HG03066 (cell line): ENCODE results near the gene TRIOBP.
"Not testable (repeated sequence)": the region's sequence is repeated elsewhere in the genome, so short reads cannot be mapped to it uniquely, and the experiment has no call there.

Experiments
- ATAC-seq: cut with Tn5 transposase; IDR thresholded peaks from one replicate; pipeline ENCODE4 v1.9.1; 2021; ENCODE audit warnings: low read depth; ENCODE audit not compliant: unreplicated experiment

The TRIOBP gene, protein sequence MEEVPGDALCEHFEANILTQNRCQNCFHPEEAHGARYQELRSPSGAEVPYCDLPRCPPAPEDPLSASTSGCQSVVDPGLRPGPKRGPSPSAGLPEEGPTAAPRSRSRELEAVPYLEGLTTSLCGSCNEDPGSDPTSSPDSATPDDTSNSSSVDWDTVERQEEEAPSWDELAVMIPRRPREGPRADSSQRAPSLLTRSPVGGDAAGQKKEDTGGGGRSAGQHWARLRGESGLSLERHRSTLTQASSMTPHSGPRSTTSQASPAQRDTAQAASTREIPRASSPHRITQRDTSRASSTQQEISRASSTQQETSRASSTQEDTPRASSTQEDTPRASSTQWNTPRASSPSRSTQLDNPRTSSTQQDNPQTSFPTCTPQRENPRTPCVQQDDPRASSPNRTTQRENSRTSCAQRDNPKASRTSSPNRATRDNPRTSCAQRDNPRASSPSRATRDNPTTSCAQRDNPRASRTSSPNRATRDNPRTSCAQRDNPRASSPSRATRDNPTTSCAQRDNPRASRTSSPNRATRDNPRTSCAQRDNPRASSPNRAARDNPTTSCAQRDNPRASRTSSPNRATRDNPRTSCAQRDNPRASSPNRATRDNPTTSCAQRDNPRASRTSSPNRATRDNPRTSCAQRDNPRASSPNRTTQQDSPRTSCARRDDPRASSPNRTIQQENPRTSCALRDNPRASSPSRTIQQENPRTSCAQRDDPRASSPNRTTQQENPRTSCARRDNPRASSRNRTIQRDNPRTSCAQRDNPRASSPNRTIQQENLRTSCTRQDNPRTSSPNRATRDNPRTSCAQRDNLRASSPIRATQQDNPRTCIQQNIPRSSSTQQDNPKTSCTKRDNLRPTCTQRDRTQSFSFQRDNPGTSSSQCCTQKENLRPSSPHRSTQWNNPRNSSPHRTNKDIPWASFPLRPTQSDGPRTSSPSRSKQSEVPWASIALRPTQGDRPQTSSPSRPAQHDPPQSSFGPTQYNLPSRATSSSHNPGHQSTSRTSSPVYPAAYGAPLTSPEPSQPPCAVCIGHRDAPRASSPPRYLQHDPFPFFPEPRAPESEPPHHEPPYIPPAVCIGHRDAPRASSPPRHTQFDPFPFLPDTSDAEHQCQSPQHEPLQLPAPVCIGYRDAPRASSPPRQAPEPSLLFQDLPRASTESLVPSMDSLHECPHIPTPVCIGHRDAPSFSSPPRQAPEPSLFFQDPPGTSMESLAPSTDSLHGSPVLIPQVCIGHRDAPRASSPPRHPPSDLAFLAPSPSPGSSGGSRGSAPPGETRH (N-terminal part only)

GRCh38 chr22:37696657-37697537, at the start of gene TRIOBP:
TRIOBP (plus strand) TSS chr22:37697048; CDS start chr22:37701366, 4,318 bp downstream.
- no peak for ATAC-seq

GRCh38 chr22:37647317-37647716, 49.5 kb upstream of the TRIOBP start:
- ATAC-seq = no peak

GRCh38 chr22:37647928-37648327, 48.9 kb upstream of the TRIOBP start:
- no peak for ATAC-seq

- ATAC-seq = no peak
These were observed 46.2 kb upstream of the TRIOBP start for GRCh38 chr22:37650463-37651136.

DNA sequence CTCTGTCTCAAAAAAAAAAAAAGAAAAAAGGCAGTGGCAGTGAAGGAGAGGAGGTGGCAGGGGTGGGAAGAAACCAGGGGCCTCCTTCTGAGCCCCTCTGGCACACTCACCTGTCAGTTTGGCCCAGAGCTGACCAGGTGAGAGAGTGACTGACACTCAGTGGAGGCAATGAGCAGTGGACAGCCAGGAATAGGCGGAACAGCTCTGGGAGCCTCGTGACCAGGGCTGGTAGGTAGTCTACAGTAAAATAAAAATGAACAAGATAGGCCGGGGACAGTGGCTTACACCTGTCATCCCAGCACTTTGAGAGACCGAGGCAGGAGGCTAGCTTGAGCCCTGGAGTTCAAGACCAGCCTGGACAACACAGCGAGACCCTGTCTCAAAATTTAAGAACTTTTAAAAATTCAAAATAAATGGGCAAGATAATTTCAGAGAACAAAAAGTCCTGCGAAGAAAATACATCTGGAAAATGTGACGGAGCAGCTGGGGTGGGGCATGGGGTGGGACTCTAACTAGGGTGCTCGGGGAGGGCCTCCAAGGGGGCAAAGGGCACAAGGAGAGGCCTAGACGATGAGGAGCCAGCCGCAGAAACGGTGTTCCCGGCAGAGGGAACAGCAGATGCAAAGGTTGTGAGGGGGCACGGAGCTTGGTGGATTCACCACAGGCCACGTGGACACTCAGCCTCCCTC, 42.1 kb upstream of the TRIOBP start:
- ATAC-seq = no peak

- no peak for ATAC-seq
These were observed 41.6 kb upstream of the TRIOBP start for GRCh38 chr22:37655252-37655563.

DNA sequence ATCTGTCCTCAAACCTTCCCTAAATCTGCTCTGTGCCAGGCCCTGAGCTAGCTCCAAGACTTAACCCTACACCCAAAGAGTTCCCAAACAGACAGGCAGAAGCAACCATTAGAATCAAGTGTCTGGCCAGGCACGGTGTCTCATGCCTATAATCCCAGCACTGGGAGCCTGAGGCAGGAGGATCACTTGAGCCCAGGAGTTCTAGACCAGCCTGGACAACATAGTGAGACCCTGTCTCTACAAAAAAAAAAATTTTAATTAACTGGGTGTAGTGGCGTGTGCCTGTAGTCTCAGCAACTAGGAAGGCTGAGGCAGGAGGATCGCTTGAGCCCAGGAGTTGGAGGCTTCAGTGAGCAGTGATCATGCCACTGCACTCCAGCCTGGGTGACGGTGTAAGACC, 40.3 kb upstream of the TRIOBP start:
- ATAC-seq = not testable (repeated sequence)

DNA sequence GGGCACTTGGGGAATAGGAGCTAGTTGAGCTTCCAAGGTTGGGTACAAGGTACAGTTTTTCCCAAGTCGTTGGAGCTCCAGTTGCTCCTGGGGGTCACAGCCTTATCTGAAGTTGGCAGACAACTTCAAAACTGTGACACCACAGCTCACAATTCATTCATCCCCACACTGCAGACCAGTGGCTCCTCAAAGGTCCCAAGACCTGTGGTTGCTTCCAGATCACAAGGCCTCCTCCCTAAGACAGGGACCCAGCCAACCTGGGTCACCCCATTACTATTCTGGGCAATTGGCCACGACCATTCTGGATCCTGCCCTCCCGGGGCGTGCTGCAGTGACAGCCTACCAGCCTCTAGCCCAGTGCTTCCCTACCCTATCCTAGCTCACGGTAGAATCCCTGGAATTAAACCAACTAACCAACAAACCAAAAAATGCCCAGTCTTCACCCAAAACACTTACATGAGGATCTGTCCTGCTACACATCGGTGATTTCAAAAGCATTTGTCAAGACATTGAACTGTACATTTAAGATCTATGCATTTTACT, 39.2 kb upstream of the TRIOBP start:
- ATAC-seq = no peak

DNA sequence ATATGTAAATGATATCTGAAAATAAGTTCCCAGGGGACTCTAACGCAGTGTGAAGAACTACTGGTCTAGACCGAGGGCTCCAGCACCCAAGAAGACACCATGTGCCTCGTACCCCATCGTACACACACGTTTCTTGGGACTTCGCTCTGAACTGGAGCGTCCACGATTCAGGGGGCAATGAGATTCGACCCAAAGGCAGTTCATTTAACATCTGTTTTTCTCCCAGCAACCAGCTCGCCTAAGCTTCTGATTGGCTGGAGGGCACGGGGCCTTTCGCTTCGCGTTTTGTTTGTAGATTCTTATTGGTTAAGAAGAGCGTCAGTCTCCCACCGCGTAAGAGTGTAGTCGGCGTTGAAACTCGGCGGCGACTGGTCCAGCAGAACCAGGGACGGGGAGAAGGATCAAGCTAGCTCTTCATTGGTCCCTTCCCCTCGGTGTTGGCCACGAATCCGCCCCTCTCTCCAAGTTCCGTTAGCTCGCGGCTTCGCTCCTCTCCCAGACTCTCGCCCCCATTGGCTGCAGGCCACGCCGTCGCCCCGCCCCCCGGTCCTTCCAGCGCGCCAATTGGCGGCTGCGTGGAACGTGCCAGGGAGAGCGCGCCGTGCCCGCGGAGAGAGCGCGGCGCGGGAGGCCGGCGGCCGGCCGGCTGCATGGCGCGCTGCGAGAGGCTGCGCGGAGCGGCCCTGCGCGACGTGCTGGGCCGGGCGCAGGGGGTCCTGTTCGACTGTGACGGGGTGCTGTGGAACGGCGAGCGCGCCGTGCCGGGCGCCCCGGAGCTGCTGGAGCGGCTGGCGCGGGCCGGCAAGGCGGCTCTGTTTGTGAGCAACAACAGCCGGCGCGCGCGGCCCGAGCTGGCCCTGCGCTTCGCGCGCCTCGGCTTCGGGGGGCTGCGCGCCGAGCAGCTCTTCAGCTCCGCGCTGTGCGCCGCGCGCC, 38.4 kb upstream of the TRIOBP start, which contains the start of gene PDXP:
TSS of gene PDXP (plus strand) at position 591 of the 933 bp plus-strand sequence. CDS start at position 651, 60 bp downstream.
- peak; percentile 89 for ATAC-seq

- no peak for ATAC-seq
These were observed 37.6 kb upstream of the TRIOBP start for GRCh38 chr22:37659066-37659896.

GRCh38 chr22:37659897-37660708, 36.7 kb upstream of the TRIOBP start:
- ATAC-seq = no peak

DNA sequence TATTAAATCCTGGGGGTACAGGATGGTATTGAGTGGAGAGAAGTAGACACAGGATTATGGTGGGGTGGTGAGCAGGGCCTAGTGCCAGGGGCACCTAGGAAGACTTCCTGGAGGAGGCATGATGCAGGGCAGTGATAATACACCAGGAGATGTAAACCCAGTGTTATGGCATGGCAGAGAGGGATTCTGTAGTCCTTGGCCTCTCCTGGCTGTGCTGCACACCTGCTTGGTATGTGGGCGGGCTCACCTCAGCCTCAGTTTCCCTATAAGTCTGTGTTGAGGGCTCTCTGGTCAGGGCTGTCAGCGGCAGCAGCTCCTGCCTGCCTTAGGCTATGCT, 36.2 kb upstream of the TRIOBP start:
- no peak for ATAC-seq

- no peak for ATAC-seq
These were observed 35.5 kb upstream of the TRIOBP start for GRCh38 chr22:37661160-37661924.

DNA sequence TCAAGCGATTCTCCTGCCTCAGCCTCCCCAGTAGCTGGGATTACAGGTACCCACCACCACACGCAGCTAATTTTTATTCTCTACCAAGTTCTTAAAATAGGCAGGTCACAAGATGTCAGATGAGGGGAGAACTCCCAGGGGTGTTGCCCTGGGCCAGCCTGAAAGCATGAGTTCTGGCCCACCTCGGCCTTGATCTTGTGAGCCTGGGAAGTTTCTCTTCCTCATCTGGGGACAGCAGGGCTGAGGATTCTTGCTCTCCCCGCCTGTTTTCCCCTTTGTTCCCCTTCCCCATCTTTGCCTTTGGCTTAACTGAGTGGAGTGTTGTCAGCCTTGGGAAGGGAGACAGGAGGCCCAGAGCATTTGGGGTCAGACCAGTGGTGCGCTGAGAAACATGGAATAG, 34.8 kb upstream of the TRIOBP start:
- ATAC-seq = no peak

DNA sequence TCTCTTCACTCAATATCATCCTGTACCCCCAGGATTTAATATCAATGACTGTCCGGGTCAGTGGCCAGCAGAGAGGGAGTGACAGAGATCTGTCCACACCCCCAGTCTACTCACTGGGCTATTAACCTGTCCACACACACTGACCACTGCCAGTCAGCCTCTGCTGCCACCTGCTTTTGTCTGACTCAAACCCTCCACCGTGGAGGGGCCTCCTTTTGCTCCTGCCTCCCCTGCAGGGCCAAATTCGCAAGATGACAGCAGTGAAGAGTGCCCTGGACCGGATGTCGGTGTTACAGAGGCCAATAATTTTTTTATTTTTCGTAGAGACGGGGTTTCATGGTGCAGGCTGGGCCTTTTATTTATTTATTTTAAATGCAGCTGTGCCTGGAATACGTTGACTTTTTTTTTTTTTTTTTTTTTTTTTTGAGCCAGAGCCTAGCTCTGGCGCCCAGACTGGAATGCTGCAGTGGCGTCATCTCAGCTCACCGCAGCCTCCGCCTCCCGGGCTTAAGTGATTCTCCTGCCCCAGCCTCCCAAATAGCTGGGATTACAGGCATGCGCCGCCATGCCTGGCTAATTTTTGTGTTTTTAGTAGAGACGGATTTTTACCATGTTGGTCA, 33.2 kb upstream of the TRIOBP start:
- ATAC-seq = no peak
